Endodermal cell (in vitro differentiated cells): ENCODE data around the gene KLHL9. TPM values are rescaled to one million over a fixed set of nuclear protein-coding genes. Genes with fewer than 3 reads are reported as not detected.

Source experiments
- DNase-seq: peaks from one replicate; pipeline ENCODE4 v3.0.0-alpha.2; 2017
- H3K27ac ChIP-seq: 2 replicates; pipeline ENCODE4 v1.5.1; 2013; ENCODE audit warnings: mild to moderate bottlenecking, low read depth, low read length, moderate library complexity
- H3K27me3 ChIP-seq: 2 replicates; pipeline ENCODE4 v1.6.1; 2013; ENCODE audit warnings: mild to moderate bottlenecking, low read length, moderate library complexity; ENCODE audit not compliant: insufficient read depth, control insufficient read depth, poor library complexity, severe bottlenecking
- H3K36me3 ChIP-seq: 2 replicates; pipeline ENCODE4 v1.7.0; 2013; ENCODE audit warnings: mild to moderate bottlenecking, low read length, moderate library complexity; ENCODE audit not compliant: control insufficient read depth, insufficient read depth
- H3K4me1 ChIP-seq: one replicate; pipeline ENCODE4 v1.7.0; 2013; ENCODE audit warnings: low read length; ENCODE audit not compliant: control insufficient read depth, insufficient read depth
- H3K4me3 ChIP-seq: 2 replicates; pipeline ENCODE4 v1.5.1; 2013; ENCODE audit warnings: mild to moderate bottlenecking, low read length, moderate library complexity
- H3K9ac ChIP-seq: 2 replicates; pipeline ENCODE4 v1.6.1; 2013; ENCODE audit warnings: mild to moderate bottlenecking, low read length, moderate library complexity; ENCODE audit not compliant: poor library complexity, severe bottlenecking; ENCODE audit errors: extremely low read depth
- H3K9me3 ChIP-seq: 2 replicates; pipeline ENCODE4 v1.6.1; 2013; ENCODE audit warnings: mild to moderate bottlenecking, low read length, moderate library complexity; ENCODE audit not compliant: control insufficient read depth
- H3K27ac Mint-ChIP-seq: 2 replicates; pipeline ENCODE4 v1.8.0; 2020; ENCODE audit warnings: mixed read lengths
- H3K27me3 Mint-ChIP-seq: 2 replicates; pipeline ENCODE4 v1.8.0; 2021; ENCODE audit warnings: mild to moderate bottlenecking, mixed read lengths; ENCODE audit not compliant: insufficient read depth
- H3K36me3 Mint-ChIP-seq: 2 replicates; pipeline ENCODE4 v1.8.0; 2020; ENCODE audit warnings: low read depth, mixed read lengths
- H3K4me1 Mint-ChIP-seq: 2 replicates; pipeline ENCODE4 v1.8.0; 2020; ENCODE audit warnings: mixed read lengths
- H3K4me3 Mint-ChIP-seq: 2 replicates; pipeline ENCODE4 v1.8.0; 2020; ENCODE audit warnings: mild to moderate bottlenecking, moderate library complexity, mixed read lengths
- H3K9me3 Mint-ChIP-seq: 2 replicates; pipeline ENCODE4 v1.8.0; 2020; ENCODE audit warnings: mild to moderate bottlenecking, mixed read lengths
- WGBS, 2 experiments: methylation state at CpG; one replicate each; pipeline versions ENCODE4 v1.1.5 to v1.1.7; 2013; ENCODE audit warnings: missing lambda C conversion rate in 2 of 2, mixed read lengths in 1 of 2; ENCODE audit not compliant: insufficient coverage in 1 of 2, insufficient read length in 1 of 2; 5-methylcytosine and 5-hydroxymethylcytosine counted together
- total RNA-seq, 2 donors: library from RNA; stranded (reverse); fragmentation: NEBNext Ultra II Directional in 1 of 2; extraction: Animal tissue kit (Norgen Biotek cat#: 25700) in 1 of 2; gene quantifications; 2 replicates in 1 of 2; 3 replicates in 1 of 2; pipeline ENCODE4 v1.2.1, GENCODE V29; 2021
- TF ChIP-seq, protein P1 (sequence below): fragments of 200-600 bp; sonication (generic); conservative IDR thresholded peaks from 2 replicates; pipeline ENCODE4 v1.5.0; 2021; ENCODE audit warnings: antibody characterized with exemption, mild to moderate bottlenecking

KLHL9 gene
- total RNA-seq, 2 donors from 2014 or later = 24.6 to 32.0 TPM

DNA sequence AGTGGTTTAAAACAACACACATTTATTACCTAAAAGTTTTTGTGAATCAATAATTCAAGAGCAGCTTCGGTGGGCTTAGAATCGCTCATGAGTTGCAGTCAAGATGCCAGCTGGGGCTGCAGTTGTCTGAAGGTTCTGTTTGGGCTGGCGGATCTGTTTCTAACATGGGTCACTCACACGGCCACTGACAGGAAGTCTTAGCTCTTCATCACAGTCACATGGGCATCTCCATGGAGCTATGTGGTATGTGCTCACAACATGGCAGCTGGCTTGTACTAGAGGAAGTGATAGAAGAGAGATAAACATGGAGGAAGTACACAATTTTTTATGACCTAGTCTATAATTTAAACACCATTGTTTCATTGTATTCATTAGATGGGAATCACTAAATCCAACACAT is 11.2 kb downstream of the KLHL9 start:
- Histone ChIP-seq H3K27ac (no peak overlapping the region), H3K9me3 (no peaks in the 10 kb centered on the region), H3K4me1 (no peaks in the 10 kb centered on the region), H3K4me3 (no peak overlapping the region), H3K9ac (no peak overlapping the region), H3K27me3 (no peaks in the 10 kb centered on the region), H3K36me3 (peaks cover 33% of the 10 kb centered on the region)
- TF ChIP-seq, protein P1, sequence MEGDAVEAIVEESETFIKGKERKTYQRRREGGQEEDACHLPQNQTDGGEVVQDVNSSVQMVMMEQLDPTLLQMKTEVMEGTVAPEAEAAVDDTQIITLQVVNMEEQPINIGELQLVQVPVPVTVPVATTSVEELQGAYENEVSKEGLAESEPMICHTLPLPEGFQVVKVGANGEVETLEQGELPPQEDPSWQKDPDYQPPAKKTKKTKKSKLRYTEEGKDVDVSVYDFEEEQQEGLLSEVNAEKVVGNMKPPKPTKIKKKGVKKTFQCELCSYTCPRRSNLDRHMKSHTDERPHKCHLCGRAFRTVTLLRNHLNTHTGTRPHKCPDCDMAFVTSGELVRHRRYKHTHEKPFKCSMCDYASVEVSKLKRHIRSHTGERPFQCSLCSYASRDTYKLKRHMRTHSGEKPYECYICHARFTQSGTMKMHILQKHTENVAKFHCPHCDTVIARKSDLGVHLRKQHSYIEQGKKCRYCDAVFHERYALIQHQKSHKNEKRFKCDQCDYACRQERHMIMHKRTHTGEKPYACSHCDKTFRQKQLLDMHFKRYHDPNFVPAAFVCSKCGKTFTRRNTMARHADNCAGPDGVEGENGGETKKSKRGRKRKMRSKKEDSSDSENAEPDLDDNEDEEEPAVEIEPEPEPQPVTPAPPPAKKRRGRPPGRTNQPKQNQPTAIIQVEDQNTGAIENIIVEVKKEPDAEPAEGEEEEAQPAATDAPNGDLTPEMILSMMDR = no peak
- Mint-ChIP-seq H3K27me3 (no peaks in the 10 kb centered on the region), H3K4me3 (no peak overlapping the region), H3K36me3 (peaks cover 15% of the 10 kb centered on the region), H3K27ac (no peak overlapping the region), H3K4me1 (no peaks in the 10 kb centered on the region), H3K9me3 (no peaks in the 10 kb centered on the region)
- WGBS, 2 experiments = 94 to 100% methylated on average over 4 of the region's 4 CpGs
- no peak for DNase-seq

DNA sequence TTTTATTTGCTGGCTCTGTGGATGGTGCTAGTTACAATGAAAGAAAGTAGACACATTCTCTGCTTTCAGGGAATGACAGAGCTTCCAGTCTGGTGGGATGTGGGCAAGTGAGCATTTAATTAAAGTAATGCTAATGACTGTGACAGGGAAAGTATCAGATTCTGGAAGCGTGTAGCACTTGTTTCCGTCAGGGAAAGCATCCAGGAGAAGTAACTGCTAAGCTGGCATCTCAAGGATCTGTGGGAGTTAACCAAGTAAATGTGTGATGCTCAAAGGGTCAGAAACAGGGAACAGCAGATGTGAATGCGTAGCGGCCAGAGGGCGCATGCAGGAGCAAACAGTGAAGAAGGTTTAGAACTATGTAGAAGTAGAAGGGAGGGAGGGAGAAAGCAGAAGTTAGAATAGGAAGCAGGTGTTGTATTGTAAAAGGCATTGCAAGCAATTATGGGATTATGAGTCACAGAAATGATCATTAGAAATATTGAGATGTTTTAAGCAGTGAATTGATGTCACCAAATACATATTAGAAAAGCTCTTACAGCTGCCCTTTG is 12.2 kb downstream of the KLHL9 start:
- Histone ChIP-seq H3K27ac (no peak overlapping the region), H3K27me3 (no peaks in the 10 kb centered on the region), H3K4me1 (no peaks in the 10 kb centered on the region), H3K9me3 (no peaks in the 10 kb centered on the region), H3K4me3 (no peak overlapping the region), H3K36me3 (peaks cover 29% of the 10 kb centered on the region), H3K9ac (no peak overlapping the region)
- TF ChIP-seq, protein P1 = no peak
- Mint-ChIP-seq H3K27ac (no peak overlapping the region), H3K27me3 (peaks cover under 1% of the 10 kb centered on the region), H3K4me3 (no peak overlapping the region), H3K36me3 (peaks cover 15% of the 10 kb centered on the region), H3K9me3 (no peaks in the 10 kb centered on the region), H3K4me1 (no peaks in the 10 kb centered on the region)
- 94 to 100% methylated on average over 4 to 5 of the region's 5 CpGs for WGBS, 2 experiments
- no peak for DNase-seq

DNA sequence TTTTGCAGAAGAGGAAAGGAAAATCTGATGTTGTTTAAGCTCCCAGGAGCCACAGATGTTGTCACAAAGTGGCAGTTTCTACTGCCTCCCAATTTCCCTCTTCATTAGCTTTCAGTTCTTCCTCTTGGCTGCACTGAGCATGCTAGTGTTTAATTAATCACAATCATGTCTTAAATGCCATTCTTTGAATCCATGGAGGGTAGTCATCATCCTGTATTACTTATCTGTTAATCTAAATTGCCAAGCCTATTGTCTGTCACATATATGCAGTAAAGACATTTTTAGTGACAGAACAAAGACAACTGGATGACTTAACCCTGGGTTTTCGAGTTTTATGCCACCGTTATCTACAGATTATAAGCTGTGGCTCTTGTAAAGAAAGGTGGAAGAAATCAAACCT is 14.7 kb downstream of the KLHL9 start:
- no peak overlapping the region for H3K4me3 ChIP-seq
- peaks cover 24% of the 10 kb centered on the region for H3K27me3 Mint-ChIP-seq
- H3K27me3 ChIP-seq = peaks cover 18% of the 10 kb centered on the region
- H3K36me3 ChIP-seq = peaks cover 24% of the 10 kb centered on the region
- H3K9ac ChIP-seq = no peak overlapping the region
- TF ChIP-seq, protein P1 = no peak
- H3K9me3 ChIP-seq = no peaks in the 10 kb centered on the region
- H3K4me3 Mint-ChIP-seq = no peak overlapping the region
- no peaks in the 10 kb centered on the region for H3K4me1 ChIP-seq
- no peak for DNase-seq
- no peaks in the 10 kb centered on the region for H3K4me1 Mint-ChIP-seq
- 96 to 100% methylated on average over 2 of the region's 2 CpGs for WGBS, 2 experiments
- no peaks in the 10 kb centered on the region for H3K9me3 Mint-ChIP-seq
- peaks cover 15% of the 10 kb centered on the region for H3K36me3 Mint-ChIP-seq
- H3K27ac Mint-ChIP-seq = no peak overlapping the region
- H3K27ac ChIP-seq = no peak overlapping the region
